Stimulated activated naive B cell treated with anti-CD40 and anti-IgM and Interleukin-4, amounts not matched to agents 10 μg/mL and 1 μg/mL and 100 μg/mL, for 72 hours (primary cell): Measurements from ENCODE around the gene PERP.
"Not testable (repeated sequence)": the region's sequence is repeated elsewhere in the genome, so short reads cannot be mapped to it uniquely, and the experiment has no call there.

ENCODE experiments used
- ATAC-seq, 2 donors: fragments of 150-1000 bp; cut with Tn5 transposase; replicated peaks; 2 replicates each; pipeline ENCODE4 v1.10.0; 2021; ENCODE audit warnings: moderate library complexity in 1 of 2
- DNase-seq: peaks from one replicate; pipeline ENCODE4 v3.0.0; 2021
- H3K27ac Mint-ChIP-seq: one replicate; pipeline ENCODE4 v1.8.0; 2022; ENCODE audit warnings: mild to moderate bottlenecking, mixed read lengths
- H3K27me3 Mint-ChIP-seq, 2 donors: one replicate each; pipeline ENCODE4 v1.8.0; 2022; ENCODE audit warnings: mixed read lengths in 2 of 2
- H3K36me3 Mint-ChIP-seq, 2 donors: one replicate each; pipeline ENCODE4 v1.8.0; 2022; ENCODE audit warnings: mixed read lengths in 2 of 2, mild to moderate bottlenecking in 1 of 2
- H3K4me1 Mint-ChIP-seq, 2 donors: one replicate each; pipeline ENCODE4 v1.8.0; 2022; ENCODE audit warnings: mixed read lengths in 2 of 2, mild to moderate bottlenecking in 1 of 2
- H3K4me3 Mint-ChIP-seq, 2 donors: one replicate each; pipeline ENCODE4 v1.8.0; 2022; ENCODE audit warnings: mild to moderate bottlenecking in 2 of 2, mixed read lengths in 2 of 2, moderate library complexity in 1 of 2
- H3K9me3 Mint-ChIP-seq, 2 donors: one replicate each; pipeline ENCODE4 v1.8.0; 2022; ENCODE audit warnings: mixed read lengths in 2 of 2, mild to moderate bottlenecking in 1 of 2

Gene PERP

DNA sequence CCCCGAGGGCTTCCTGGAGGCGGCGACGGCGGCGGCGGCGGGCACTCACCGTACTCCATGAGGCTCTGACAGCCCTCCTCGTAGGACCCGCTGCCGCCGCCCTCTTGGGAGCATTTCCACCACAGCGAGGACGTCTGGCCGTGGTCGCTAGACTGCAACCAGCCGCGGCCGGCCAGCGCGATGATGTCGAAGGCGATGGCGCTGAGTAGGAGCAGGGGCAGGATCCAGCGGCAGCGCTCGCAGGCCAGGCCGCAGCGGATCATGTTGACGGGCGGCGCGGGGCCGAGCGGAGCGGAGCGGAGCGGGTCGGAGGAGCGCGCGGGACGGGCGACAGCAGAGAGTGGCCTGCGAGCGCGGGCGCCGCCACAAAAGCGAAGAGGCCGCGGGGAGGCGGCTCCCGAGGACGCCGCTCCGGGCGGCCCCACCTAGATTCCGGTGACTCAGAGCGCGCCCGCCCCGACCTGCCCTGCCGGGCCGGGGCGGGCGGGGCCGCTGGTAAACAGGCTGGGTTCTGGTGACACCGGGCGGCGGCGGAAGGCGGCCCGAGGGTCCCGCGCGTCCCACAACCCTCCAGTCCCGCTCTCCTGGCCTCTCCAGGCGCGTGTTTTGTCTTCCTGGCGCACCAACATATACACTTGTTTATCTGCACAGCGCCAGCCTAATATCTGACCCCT is at the start of gene PERP:
Gene PERP, minus strand, starts transcription at position 342 of the 674 bp plus-strand sequence. Its CDS starts 79 bp downstream, at position 263.
- Mint-ChIP-seq H3K36me3 (peaks cover 0 to 3% of the 10 kb centered on the region in 2 donors), H3K4me1 (peaks cover 11 to 16% of the 10 kb centered on the region in 2 donors), H3K27me3 (peaks cover 44 to 59% of the 10 kb centered on the region in 2 donors), H3K9me3 (no peaks in the 10 kb centered on the region), H3K27ac (peak within 1 kb of the TSS; percentile 95), H3K4me3 (peak within 1 kb of the TSS; percentile 94 to 98)
- DNase-seq (peak; percentile 21), ATAC-seq (peak; percentile 88 to 89)

- Mint-ChIP-seq H3K27ac (no peak overlapping the region), H3K4me1 (peaks cover 0 to 2% of the 10 kb centered on the region in 2 donors), H3K27me3 (peaks cover 31 to 37% of the 10 kb centered on the region in 2 donors), H3K9me3 (peaks cover 10% of the 10 kb centered on the region in 2 donors), H3K36me3 (peaks cover 0 to 2% of the 10 kb centered on the region in 2 donors), H3K4me3 (no peak overlapping the region)
- no peak for DNase-seq
- no peak for ATAC-seq
Observed at GRCh38 chr6:138155443-138155842, 48.2 kb upstream of the PERP start.

- Mint-ChIP-seq H3K4me3 (no peak overlapping the region), H3K4me1 (peaks cover 4 to 8% of the 10 kb centered on the region in 2 donors), H3K27ac (no peak overlapping the region), H3K9me3 (peaks cover 0 to 8% of the 10 kb centered on the region in 2 donors), H3K27me3 (peaks cover 18 to 23% of the 10 kb centered on the region in 2 donors), H3K36me3 (no peaks in the 10 kb centered on the region)
- no peak for ATAC-seq
- no peak for DNase-seq
Observed at GRCh38 chr6:138146544-138146943, 39.3 kb upstream of the PERP start.

- Mint-ChIP-seq H3K4me1 (peaks cover 4 to 8% of the 10 kb centered on the region in 2 donors), H3K27me3 (peaks cover 19 to 24% of the 10 kb centered on the region in 2 donors), H3K4me3 (no peak overlapping the region), H3K9me3 (peaks cover 0 to 8% of the 10 kb centered on the region in 2 donors), H3K36me3 (no peaks in the 10 kb centered on the region), H3K27ac (peak overlapping the region; percentile 42)
- peak; percentile 82 to 87 for ATAC-seq
- DNase-seq: no peak
Observed at GRCh38 chr6:138145402-138145801, 38.2 kb upstream of the PERP start.

DNA sequence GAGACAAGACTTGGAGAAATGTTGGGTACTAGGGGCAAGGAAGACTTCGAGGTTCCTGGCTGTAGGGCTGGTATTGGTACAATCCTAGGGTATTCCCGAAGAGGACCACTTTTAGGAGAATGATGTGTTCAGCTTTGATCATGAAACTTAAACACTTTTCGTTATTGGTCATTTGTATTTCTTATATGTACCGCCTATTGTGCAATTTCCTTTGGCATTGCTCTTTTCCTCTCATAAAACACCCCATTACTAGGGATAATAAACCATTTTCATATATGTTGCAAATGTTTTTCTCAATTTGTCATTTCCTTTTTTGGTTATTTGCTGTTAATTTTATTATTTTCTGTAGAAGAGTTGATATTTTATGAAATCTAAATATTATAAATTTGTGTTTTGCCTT is 35.6 kb upstream of the PERP start:
- Mint-ChIP-seq H3K9me3 (peaks cover 0 to 8% of the 10 kb centered on the region in 2 donors), H3K4me3 (no peak overlapping the region), H3K27ac (no peak overlapping the region), H3K36me3 (no peaks in the 10 kb centered on the region), H3K4me1 (peaks cover 4 to 8% of the 10 kb centered on the region in 2 donors), H3K27me3 (peaks cover 30 to 31% of the 10 kb centered on the region in 2 donors)
- DNase-seq (no peak), ATAC-seq (no peak)

- ATAC-seq: no peak
- Mint-ChIP-seq H3K9me3 (peaks cover 0 to 1% of the 10 kb centered on the region in 2 donors), H3K27ac (no peak overlapping the region), H3K4me3 (no peak overlapping the region), H3K4me1 (no peaks in the 10 kb centered on the region), H3K36me3 (no peaks in the 10 kb centered on the region), H3K27me3 (peaks cover 8 to 18% of the 10 kb centered on the region in 2 donors)
- no peak for DNase-seq
Observed at GRCh38 chr6:138129190-138129589, 22.0 kb upstream of the PERP start.

DNA sequence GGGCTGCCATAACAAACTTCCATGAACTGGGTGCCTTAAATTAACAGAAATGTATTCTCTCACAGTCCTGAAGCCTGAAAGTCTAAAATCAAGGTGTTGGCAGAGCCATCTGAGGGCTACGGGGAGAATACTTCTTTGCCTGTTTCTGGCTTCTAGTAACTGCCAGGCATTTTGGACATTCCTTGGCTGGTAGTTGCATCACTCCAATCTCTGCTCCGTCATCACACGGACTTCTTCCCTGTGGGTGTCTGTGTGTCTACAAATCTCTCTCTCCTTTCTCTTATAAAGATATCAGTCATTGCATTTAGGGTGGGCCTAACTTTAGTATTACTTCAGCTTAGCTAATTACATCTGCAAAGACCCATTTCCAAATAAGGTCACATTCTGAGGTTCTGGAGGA is 20.9 kb upstream of the PERP start:
- no peak overlapping the region for H3K27ac Mint-ChIP-seq
- H3K27me3 Mint-ChIP-seq: peaks cover 14 to 18% of the 10 kb centered on the region in 2 donors
- DNase-seq (no peak), ATAC-seq (no peak)
- no peaks in the 10 kb centered on the region for H3K36me3 Mint-ChIP-seq
- H3K4me3 Mint-ChIP-seq: no peak overlapping the region
- peaks cover 0 to 4% of the 10 kb centered on the region in 2 donors for H3K9me3 Mint-ChIP-seq
- no peaks in the 10 kb centered on the region for H3K4me1 Mint-ChIP-seq

DNA sequence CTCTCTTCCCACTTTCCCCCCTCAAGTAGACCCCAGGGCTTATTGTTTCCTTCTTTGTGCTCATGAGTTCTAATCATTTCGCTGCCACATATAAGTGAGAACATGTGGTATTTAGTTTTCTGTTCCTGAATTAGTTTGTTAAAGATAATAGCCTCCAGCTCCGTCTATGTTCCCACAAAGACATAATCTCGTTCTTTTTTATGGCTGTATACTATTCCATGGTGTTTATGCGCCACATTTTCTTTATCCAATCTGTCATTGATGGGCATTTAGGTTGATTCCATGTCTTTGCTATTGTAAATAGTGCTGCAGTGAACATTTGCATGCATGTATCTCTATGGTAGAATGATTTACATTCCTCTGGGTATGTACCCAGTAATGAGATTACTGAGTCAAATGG is 16.9 kb upstream of the PERP start:
- Mint-ChIP-seq H3K4me1 (no peaks in the 10 kb centered on the region), H3K9me3 (peaks cover 0 to 7% of the 10 kb centered on the region in 2 donors), H3K27me3 (peaks cover 13 to 27% of the 10 kb centered on the region in 2 donors), H3K4me3 (no peak overlapping the region), H3K27ac (no peak overlapping the region), H3K36me3 (no peaks in the 10 kb centered on the region)
- DNase-seq (no peak), ATAC-seq (no peak)

DNA sequence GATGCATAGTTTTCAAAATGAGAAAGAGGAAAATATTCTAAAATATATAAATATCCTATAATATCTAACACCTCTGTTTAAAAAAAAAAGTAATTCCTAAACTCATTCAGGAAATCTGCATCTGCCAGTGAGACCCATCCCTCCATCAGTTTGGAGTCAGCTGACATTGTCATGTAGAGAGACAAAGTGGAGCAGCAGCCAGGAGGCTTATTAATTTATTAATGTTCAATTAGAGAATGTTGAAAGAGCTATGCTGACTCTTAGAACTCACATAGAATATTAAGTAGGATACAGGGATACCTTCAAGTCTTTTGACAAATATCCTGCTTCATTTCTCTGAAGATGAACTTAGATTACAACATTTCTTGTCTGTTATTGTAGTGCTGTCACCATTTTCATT is 12.8 kb upstream of the PERP start:
- ATAC-seq: no peak

DNA sequence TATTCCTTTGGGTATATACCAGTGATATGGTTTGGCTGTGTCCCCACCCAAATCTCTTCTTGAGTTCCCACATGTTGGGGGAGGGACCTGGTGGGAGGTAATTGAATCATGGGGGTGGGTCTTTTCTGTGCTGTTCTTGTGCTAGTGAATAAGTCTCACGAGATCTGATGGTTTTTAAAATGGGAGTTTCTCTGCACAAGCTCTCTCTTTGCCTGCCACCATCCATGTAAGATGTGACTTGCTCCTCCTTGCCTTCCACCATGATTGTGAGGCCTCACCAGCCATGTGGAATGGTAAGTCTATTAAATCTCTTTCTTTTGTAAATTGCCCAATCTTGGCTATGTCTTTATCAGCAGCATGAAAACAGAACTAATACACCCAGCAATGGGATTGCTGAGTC is 12.0 kb upstream of the PERP start:
- not testable (repeated sequence) for DNase-seq, H3K36me3 Mint-ChIP-seq, ATAC-seq, H3K4me1 Mint-ChIP-seq, H3K9me3 Mint-ChIP-seq, H3K27ac Mint-ChIP-seq, H3K4me3 Mint-ChIP-seq
- peaks cover 27 to 45% of the 10 kb centered on the region in 2 donors for H3K27me3 Mint-ChIP-seq

More for the DNA sequence above, 12.8 kb upstream of the PERP start:
- Mint-ChIP-seq H3K27me3 (peaks cover 22 to 40% of the 10 kb centered on the region in 2 donors), H3K36me3 (no peaks in the 10 kb centered on the region), H3K9me3 (peaks cover 0 to 9% of the 10 kb centered on the region in 2 donors), H3K27ac (no peak overlapping the region), H3K4me1 (peaks cover 5 to 9% of the 10 kb centered on the region in 2 donors), H3K4me3 (no peak overlapping the region)
- DNase-seq: no peak

GRCh38 chr6:138117376-138117914 is 10.2 kb upstream of the PERP start:
- ATAC-seq (no peak), DNase-seq (no peak)
- H3K4me1 Mint-ChIP-seq: peaks cover 5 to 9% of the 10 kb centered on the region in 2 donors
- H3K27me3 Mint-ChIP-seq: peaks cover 23 to 32% of the 10 kb centered on the region in 2 donors
- H3K4me3 Mint-ChIP-seq: no peak overlapping the region
- peaks cover 0 to 5% of the 10 kb centered on the region in 2 donors for H3K9me3 Mint-ChIP-seq
- no peaks in the 10 kb centered on the region for H3K36me3 Mint-ChIP-seq
- no peak overlapping the region for H3K27ac Mint-ChIP-seq

GRCh38 chr6:138116661-138116999 is 9.4 kb upstream of the PERP start:
- ATAC-seq (no peak), DNase-seq (no peak)
- H3K9me3 Mint-ChIP-seq: peaks cover 0 to 5% of the 10 kb centered on the region in 2 donors
- no peaks in the 10 kb centered on the region for H3K36me3 Mint-ChIP-seq
- peaks cover 18 to 26% of the 10 kb centered on the region in 2 donors for H3K27me3 Mint-ChIP-seq
- no peak overlapping the region for H3K27ac Mint-ChIP-seq
- no peak overlapping the region for H3K4me3 Mint-ChIP-seq
- peaks cover 5 to 9% of the 10 kb centered on the region in 2 donors for H3K4me1 Mint-ChIP-seq

DNA sequence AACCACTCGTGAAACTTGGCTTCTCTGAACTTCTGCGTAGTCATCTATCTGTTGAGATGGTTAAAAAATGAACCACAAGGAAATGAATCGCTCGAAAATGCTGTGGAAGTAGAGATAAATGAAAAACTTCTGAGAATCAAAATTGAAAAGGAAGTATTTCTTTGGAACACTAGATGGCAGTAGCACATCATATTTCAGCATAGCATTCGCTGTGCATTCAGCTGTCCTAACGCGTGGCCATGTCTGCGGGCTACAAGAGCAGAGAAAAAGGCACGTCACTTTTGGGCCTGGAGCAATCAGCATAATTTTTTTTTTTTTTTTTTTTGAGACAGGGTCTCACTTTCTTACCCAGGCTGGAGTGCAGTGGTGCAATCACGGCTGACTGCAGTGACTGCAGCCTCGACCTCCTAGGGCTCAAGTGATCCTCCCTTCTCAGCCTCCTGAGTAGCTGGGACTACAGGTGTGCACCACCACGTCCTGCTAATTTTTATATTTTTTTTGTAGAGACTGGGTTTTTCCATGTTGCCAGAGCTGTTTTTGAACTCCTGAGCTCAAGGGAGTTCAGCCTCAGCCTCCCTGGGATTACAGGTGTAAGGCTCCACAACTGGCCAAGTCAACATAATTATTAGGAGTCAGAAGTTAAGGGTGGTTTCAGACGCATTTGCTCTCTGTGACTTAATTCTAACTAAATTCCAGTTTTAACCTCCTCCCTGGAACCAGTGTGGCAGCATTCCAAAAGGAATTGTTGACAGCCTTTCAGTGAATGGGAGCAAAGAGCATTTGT is 8.8 kb upstream of the PERP start:
- H3K9me3 Mint-ChIP-seq: peaks cover 0 to 5% of the 10 kb centered on the region in 2 donors
- ATAC-seq: peak; percentile 92 to 98
- H3K36me3 Mint-ChIP-seq: no peaks in the 10 kb centered on the region
- no peak overlapping the region for H3K27ac Mint-ChIP-seq
- H3K27me3 Mint-ChIP-seq: peaks cover 24 to 26% of the 10 kb centered on the region in 2 donors
- peaks cover 5 to 9% of the 10 kb centered on the region in 2 donors for H3K4me1 Mint-ChIP-seq
- no peak overlapping the region for H3K4me3 Mint-ChIP-seq
- peak; percentile 6 for DNase-seq

DNA sequence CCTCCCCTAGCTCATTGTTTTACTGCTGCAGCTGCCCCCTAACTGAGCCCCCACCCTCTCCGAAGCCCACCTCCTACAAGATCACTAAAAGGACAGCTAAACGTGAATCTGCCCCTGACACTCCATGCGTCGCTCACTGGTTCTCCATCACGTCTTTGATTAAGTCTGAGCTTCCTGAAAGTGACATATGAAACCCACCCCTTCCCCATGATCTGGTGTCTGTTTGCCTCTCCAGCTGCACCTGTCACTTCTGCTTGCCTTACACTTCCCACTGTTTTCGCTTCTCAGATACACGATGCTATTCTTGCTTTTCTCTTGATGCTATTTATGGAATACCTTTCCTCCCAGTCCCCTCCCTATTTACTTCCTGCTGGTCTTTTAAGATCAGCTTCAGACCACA is 8.0 kb upstream of the PERP start:
- no peak overlapping the region for H3K4me3 Mint-ChIP-seq
- DNase-seq: no peak
- H3K27me3 Mint-ChIP-seq: peaks cover 31 to 33% of the 10 kb centered on the region in 2 donors
- no peaks in the 10 kb centered on the region for H3K36me3 Mint-ChIP-seq
- no peak for ATAC-seq
- peaks cover 0 to 5% of the 10 kb centered on the region in 2 donors for H3K9me3 Mint-ChIP-seq
- H3K27ac Mint-ChIP-seq: no peak overlapping the region
- peaks cover 5 to 9% of the 10 kb centered on the region in 2 donors for H3K4me1 Mint-ChIP-seq
